Stimulated activated CD8-positive, alpha-beta memory T cell treated with anti-CD3 and anti-CD28 coated beads, Interleukin-15, amount 100 ng/mL, for 1 hour (primary cell): ENCODE measurements around the gene DIDO1.
"Not testable (repeated sequence)": the region's sequence is repeated elsewhere in the genome, so short reads cannot be mapped to it uniquely, and the experiment has no call there.

Source experiments
- DNase-seq: peaks from one replicate; pipeline ENCODE4 v3.0.0-alpha.2; 2020; ENCODE audit warnings: low read depth

DIDO1 gene

GRCh38 chr20:62962221-62962879 is 36.0 kb upstream of the DIDO1 start:
- DNase-seq, result no peak

GRCh38 chr20:62961799-62962198 is 35.5 kb upstream of the DIDO1 start:
- DNase-seq, result no peak

DNA sequence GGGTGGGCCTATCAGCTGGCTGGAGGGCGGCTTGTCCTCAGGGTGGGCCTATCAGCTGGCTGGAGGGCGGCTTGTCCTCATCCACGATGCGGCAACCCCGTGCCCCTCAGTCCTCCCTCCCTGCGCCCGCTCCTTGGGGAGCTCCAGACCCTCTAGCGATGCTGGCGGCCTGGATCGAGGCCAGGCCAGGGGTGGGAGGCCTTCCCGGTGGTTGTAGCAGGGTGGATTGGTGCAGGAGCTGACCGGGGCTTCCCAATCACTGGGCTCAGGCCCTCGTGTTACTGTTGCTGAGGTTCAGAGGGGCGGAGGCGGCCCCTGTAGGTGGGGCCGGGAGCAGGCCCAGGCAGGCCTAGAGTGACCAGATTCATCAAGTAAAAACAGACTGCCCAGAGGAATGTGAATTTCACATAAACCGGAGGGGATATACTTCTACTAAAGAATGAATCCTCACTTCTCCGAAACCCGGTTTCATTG is 35.0 kb upstream of the DIDO1 start:
- no peak for DNase-seq

- DNase-seq, result not testable (repeated sequence)
Measured at GRCh38 chr20:62960446-62961309, 34.4 kb upstream of the DIDO1 start.

- DNase-seq, result no peak
Measured at GRCh38 chr20:62959998-62960436, 33.7 kb upstream of the DIDO1 start.

GRCh38 chr20:62959101-62959971 is 33.0 kb upstream of the DIDO1 start:
- no peak for DNase-seq

- DNase-seq, result no peak
Measured at GRCh38 chr20:62958388-62959100, 32.2 kb upstream of the DIDO1 start.

DNA sequence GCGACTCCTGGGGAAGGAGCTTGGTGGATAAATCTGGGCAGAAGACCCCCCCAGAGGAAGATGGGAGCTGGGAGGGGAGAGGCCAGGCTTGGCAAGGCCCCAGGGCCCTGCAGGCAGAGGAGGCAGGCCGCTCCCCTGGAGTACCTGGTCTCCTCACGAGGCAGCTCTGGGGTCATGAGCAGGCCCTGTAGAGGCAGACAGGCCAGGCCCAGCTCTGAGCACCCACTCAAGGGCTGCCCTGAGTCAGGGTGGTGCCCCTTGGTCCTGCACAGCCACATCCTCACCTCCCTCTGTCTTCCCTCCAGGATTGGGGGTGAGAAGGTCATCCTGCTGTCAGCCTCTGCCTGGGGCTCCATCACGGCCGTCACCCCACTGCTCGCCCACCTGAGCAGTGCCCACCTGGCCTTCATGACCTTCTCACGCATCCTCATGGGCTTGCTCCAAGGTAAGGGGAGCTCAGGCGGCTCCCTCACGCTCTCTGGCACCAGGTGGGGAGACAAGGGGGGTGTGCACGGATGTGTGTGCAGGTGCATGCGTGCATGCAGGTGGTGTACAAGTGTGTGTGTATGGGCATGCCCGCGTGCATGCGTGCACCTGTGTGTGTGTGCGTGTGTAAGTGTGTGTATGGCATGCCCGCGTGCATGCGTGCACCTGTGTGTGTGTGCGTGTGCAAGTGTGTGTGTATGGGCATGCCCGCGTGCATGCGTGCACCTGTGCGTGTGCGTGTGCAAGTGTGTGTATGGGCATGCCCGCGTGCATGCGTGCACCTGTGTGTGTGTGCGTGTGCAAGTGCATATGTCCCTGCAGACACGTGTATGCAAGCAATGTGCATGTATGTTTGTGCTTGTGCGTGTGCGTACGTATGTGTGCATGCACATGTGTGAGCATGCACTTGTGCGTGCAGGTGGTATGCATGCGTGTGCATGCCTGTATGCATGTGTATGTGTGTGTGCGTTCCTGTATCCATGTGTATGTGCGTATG is 31.1 kb upstream of the DIDO1 start:
- DNase-seq, result no peak

- no peak for DNase-seq
Measured at GRCh38 chr20:62956387-62957135, 30.3 kb upstream of the DIDO1 start.

GRCh38 chr20:62955519-62956386 is 29.4 kb upstream of the DIDO1 start:
- no peak for DNase-seq

DNA sequence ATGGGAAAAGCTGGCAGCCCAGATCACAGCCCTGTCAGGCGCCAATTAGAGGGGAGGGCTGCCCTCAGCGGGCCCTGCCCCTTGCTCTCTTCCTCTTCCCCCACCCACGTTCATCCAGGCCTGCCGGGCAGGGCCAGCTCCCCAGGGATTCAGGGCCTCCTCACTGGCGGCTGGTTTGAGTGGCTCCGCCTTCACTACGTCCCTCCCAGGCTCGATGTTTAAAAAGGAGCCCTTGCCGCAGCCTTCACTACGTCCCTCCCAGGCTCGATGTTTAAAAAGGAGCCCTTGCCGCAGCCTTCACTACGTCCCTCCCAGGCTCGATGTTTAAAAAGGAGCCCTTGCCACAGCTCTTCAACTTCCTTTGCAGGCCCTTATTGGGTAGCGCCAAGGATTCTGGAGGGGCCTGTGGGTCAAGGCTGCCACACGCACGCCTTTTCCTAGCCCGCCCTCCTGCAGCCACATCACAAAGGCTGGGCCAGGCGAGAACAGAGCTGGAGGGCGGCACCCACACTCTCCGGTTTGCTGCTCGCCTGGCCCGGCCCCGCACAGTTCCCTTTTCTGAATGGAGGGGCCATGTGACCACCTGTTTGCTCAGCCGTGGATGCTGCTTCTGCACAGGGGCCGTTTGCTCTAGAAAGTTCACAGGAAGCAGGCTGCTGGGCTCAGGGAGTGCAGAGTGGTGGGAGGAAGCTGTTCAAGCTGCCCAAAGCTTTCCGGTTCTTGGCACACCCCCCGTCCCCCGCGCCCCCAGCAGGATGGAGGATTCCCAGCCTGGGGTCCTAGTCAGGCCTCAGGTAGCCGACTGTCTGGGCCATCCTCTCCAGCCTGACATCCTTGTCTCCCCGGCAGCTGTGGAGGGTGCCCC is 27.8 kb upstream of the DIDO1 start:
- peak; percentile 43 for DNase-seq

GRCh38 chr20:62952968-62953838 is 26.9 kb upstream of the DIDO1 start:
- no peak for DNase-seq

- no peak for DNase-seq
Measured at GRCh38 chr20:62952373-62952967, 26.2 kb upstream of the DIDO1 start, which contains the start of gene SLC17A9. TSS of gene SLC17A9 (plus strand) at chr20:62952709. CDS start at chr20:62952831, 122 bp downstream.

GRCh38 chr20:62951896-62952372 is 25.6 kb upstream of the DIDO1 start:
- DNase-seq, result no peak

GRCh38 chr20:62951143-62951895 is 25.0 kb upstream of the DIDO1 start:
- DNase-seq, result no peak
